K562 (cell line): ENCODE data around the gene PLIN5. TPM values are rescaled to one million over a fixed set of nuclear protein-coding genes. Genes with fewer than 3 reads are reported as not detected.

Experiments
- FOS ChIP-seq: IDR thresholded peaks from 3 replicates; pipeline ENCODE4 v1.6.1; 2011; ENCODE audit not compliant: insufficient read length; ENCODE audit errors: extremely low read depth
- NCOA1 ChIP-seq: fragments of 450-650 bp; IDR thresholded peaks from 2 replicates; pipeline ENCODE4 v1.6.1; 2016; ENCODE audit warnings: low read depth
- SMARCA5 ChIP-seq: fragments of 450-650 bp; IDR thresholded peaks from 2 replicates; pipeline ENCODE4 v1.6.1; 2016
- YBX1 ChIP-seq: fragments of 450-650 bp; IDR thresholded peaks from 2 replicates; pipeline ENCODE4 v1.7.1; 2016; ENCODE audit warnings: mild to moderate bottlenecking
- ZNF12 ChIP-seq: sonication (generic); formaldehyde crosslinking; IDR thresholded peaks from 2 replicates; pipeline ENCODE4 v1.4.0; 2020; ENCODE audit warnings: mild to moderate bottlenecking, missing genetic modification reagents
- polyA plus RNA-seq, 8 experiments: library from polyadenylated mRNA; depleted of rRNA in 4 of 8; stranded (reverse) in 5 of 8; unstranded in 3 of 8; fragments of >200 nt; fragmentation: Nextera tagmentation in 2 of 8; fragmentation: Illumina TruSeq in 1 of 8; extraction: Ambion mirVana in 2 of 8; extraction: Trizol in 1 of 8; gene quantifications; 2 replicates each; pipeline versions ENCODE4 v1.2.1 to v1.2.3, GENCODE V29; 2011 to 2014; ENCODE audit warnings: inconsistent platforms in 1 of 8, missing spikeins in 1 of 8
- total RNA-seq, 7 experiments: library from RNA; depleted of rRNA in 6 of 7; stranded (reverse); fragments of >200 nt in 6 of 7; fragmentation: Illumina TruSeq in 2 of 7; extraction: Trizol in 2 of 7; gene quantifications; 2 replicates each; pipeline versions ENCODE4 v1.2.1 to v1.2.3, GENCODE V29; 2011 to 2021; ENCODE audit warnings: low replicate concordance in 1 of 7
- TF ChIP-seq, protein P1 (sequence below), 2 experiments: fragments of 450-650 bp in 1 of 2; sonication (generic) in 1 of 2; formaldehyde crosslinking; conservative IDR thresholded peaks; 2 replicates each; pipeline versions ENCODE4 v1.4.0 to v1.8.1; 2020 to 2022; ENCODE audit warnings: mild to moderate bottlenecking in 1 of 2, missing genetic modification reagents in 1 of 2
- TF ChIP-seq, protein P2 (sequence below): fragments of 200-600 bp; sonication (generic); IDR thresholded peaks from one replicate; pipeline ENCODE4 v1.6.1; 2012; ENCODE audit warnings: mild to moderate bottlenecking, low read depth, low read length, inconsistent platforms
- TF ChIP-seq, protein P3 (sequence below): fragments of 450-650 bp; IDR thresholded peaks from 2 replicates; pipeline ENCODE4 v1.6.1; 2018; ENCODE audit not compliant: partially characterized antibody
- TF ChIP-seq, protein P4 (sequence below): fragments of 250-450 bp; sonication (Bioruptor Pico); IDR thresholded peaks from 2 replicates; pipeline ENCODE4 v1.4.0; 2020; ENCODE audit warnings: borderline replicate concordance

The PLIN5 gene
- total and polyA plus RNA-seq, 9 of the 15 experiments (the other 6 are each of a cell fraction or from before 2014, with no cell fraction given), result 0.04 to 1.3 (median 0.50) TPM

- peak; percentile 34; the same call in 1 of the 2 replicates for TF ChIP-seq ZNF12 (CRISPR knock-in tag)
- no peak for TF ChIP-seq SMARCA5
- no peak for TF ChIP-seq NCOA1
- TF ChIP-seq FOS, result no peak
- TF ChIP-seq, protein P1, sequence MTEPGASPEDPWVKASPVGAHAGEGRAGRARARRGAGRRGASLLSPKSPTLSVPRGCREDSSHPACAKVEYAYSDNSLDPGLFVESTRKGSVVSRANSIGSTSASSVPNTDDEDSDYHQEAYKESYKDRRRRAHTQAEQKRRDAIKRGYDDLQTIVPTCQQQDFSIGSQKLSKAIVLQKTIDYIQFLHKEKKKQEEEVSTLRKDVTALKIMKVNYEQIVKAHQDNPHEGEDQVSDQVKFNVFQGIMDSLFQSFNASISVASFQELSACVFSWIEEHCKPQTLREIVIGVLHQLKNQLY (CRISPR knock-in tag; conservative IDR thresholded peaks at IDR 0.05), result no peak
- TF ChIP-seq YBX1, result no peak
- TF ChIP-seq, protein P2, sequence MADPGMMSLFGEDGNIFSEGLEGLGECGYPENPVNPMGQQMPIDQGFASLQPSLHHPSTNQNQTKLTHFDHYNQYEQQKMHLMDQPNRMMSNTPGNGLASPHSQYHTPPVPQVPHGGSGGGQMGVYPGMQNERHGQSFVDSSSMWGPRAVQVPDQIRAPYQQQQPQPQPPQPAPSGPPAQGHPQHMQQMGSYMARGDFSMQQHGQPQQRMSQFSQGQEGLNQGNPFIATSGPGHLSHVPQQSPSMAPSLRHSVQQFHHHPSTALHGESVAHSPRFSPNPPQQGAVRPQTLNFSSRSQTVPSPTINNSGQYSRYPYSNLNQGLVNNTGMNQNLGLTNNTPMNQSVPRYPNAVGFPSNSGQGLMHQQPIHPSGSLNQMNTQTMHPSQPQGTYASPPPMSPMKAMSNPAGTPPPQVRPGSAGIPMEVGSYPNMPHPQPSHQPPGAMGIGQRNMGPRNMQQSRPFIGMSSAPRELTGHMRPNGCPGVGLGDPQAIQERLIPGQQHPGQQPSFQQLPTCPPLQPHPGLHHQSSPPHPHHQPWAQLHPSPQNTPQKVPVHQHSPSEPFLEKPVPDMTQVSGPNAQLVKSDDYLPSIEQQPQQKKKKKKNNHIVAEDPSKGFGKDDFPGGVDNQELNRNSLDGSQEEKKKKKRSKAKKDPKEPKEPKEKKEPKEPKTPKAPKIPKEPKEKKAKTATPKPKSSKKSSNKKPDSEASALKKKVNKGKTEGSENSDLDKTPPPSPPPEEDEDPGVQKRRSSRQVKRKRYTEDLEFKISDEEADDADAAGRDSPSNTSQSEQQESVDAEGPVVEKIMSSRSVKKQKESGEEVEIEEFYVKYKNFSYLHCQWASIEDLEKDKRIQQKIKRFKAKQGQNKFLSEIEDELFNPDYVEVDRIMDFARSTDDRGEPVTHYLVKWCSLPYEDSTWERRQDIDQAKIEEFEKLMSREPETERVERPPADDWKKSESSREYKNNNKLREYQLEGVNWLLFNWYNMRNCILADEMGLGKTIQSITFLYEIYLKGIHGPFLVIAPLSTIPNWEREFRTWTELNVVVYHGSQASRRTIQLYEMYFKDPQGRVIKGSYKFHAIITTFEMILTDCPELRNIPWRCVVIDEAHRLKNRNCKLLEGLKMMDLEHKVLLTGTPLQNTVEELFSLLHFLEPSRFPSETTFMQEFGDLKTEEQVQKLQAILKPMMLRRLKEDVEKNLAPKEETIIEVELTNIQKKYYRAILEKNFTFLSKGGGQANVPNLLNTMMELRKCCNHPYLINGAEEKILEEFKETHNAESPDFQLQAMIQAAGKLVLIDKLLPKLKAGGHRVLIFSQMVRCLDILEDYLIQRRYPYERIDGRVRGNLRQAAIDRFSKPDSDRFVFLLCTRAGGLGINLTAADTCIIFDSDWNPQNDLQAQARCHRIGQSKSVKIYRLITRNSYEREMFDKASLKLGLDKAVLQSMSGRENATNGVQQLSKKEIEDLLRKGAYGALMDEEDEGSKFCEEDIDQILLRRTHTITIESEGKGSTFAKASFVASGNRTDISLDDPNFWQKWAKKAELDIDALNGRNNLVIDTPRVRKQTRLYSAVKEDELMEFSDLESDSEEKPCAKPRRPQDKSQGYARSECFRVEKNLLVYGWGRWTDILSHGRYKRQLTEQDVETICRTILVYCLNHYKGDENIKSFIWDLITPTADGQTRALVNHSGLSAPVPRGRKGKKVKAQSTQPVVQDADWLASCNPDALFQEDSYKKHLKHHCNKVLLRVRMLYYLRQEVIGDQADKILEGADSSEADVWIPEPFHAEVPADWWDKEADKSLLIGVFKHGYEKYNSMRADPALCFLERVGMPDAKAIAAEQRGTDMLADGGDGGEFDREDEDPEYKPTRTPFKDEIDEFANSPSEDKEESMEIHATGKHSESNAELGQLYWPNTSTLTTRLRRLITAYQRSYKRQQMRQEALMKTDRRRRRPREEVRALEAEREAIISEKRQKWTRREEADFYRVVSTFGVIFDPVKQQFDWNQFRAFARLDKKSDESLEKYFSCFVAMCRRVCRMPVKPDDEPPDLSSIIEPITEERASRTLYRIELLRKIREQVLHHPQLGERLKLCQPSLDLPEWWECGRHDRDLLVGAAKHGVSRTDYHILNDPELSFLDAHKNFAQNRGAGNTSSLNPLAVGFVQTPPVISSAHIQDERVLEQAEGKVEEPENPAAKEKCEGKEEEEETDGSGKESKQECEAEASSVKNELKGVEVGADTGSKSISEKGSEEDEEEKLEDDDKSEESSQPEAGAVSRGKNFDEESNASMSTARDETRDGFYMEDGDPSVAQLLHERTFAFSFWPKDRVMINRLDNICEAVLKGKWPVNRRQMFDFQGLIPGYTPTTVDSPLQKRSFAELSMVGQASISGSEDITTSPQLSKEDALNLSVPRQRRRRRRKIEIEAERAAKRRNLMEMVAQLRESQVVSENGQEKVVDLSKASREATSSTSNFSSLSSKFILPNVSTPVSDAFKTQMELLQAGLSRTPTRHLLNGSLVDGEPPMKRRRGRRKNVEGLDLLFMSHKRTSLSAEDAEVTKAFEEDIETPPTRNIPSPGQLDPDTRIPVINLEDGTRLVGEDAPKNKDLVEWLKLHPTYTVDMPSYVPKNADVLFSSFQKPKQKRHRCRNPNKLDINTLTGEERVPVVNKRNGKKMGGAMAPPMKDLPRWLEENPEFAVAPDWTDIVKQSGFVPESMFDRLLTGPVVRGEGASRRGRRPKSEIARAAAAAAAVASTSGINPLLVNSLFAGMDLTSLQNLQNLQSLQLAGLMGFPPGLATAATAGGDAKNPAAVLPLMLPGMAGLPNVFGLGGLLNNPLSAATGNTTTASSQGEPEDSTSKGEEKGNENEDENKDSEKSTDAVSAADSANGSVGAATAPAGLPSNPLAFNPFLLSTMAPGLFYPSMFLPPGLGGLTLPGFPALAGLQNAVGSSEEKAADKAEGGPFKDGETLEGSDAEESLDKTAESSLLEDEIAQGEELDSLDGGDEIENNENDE, result no peak
- TF ChIP-seq, protein P3, sequence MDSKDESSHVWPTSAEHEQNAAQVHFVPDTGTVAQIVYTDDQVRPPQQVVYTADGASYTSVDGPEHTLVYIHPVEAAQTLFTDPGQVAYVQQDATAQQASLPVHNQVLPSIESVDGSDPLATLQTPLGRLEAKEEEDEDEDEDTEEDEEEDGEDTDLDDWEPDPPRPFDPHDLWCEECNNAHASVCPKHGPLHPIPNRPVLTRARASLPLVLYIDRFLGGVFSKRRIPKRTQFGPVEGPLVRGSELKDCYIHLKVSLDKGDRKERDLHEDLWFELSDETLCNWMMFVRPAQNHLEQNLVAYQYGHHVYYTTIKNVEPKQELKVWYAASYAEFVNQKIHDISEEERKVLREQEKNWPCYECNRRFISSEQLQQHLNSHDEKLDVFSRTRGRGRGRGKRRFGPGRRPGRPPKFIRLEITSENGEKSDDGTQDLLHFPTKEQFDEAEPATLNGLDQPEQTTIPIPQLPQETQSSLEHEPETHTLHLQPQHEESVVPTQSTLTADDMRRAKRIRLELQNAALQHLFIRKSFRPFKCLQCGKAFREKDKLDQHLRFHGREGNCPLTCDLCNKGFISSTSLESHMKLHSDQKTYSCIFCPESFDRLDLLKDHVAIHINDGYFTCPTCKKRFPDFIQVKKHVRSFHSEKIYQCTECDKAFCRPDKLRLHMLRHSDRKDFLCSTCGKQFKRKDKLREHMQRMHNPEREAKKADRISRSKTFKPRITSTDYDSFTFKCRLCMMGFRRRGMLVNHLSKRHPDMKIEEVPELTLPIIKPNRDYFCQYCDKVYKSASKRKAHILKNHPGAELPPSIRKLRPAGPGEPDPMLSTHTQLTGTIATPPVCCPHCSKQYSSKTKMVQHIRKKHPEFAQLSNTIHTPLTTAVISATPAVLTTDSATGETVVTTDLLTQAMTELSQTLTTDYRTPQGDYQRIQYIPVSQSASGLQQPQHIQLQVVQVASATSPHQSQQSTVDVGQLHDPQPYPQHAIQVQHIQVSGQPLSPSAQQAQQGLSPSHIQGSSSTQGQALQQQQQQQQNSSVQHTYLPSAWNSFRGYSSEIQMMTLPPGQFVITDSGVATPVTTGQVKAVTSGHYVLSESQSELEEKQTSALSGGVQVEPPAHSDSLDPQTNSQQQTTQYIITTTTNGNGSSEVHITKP, result peak; percentile 97
- TF ChIP-seq, protein P4, sequence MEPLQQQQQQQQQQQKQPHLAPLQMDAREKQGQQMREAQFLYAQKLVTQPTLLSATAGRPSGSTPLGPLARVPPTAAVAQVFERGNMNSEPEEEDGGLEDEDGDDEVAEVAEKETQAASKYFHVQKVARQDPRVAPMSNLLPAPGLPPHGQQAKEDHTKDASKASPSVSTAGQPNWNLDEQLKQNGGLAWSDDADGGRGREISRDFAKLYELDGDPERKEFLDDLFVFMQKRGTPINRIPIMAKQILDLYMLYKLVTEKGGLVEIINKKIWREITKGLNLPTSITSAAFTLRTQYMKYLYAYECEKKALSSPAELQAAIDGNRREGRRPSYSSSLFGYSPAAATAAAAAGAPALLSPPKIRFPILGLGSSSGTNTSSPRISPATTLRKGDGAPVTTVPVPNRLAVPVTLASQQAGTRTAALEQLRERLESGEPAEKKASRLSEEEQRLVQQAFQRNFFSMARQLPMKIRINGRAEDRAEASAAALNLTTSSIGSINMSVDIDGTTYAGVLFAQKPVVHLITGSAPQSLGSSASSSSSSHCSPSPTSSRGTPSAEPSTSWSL (CRISPR knock-in tag), result no peak
Observed at GRCh38 chr19:4577020-4577782, 42.2 kb upstream of the PLIN5 start (continued).
